ENCODE results near the gene CCND2. TPM values are rescaled to one million over a fixed set of nuclear protein-coding genes. Genes with fewer than 3 reads are reported as not detected.

CCND2 gene
- total and polyA plus RNA-seq, 9 of the 15 experiments (the other 6 are each of a cell fraction or from before 2014, with no cell fraction given), result 13.6 to 99.3 (median 39.6) TPM

DNA sequence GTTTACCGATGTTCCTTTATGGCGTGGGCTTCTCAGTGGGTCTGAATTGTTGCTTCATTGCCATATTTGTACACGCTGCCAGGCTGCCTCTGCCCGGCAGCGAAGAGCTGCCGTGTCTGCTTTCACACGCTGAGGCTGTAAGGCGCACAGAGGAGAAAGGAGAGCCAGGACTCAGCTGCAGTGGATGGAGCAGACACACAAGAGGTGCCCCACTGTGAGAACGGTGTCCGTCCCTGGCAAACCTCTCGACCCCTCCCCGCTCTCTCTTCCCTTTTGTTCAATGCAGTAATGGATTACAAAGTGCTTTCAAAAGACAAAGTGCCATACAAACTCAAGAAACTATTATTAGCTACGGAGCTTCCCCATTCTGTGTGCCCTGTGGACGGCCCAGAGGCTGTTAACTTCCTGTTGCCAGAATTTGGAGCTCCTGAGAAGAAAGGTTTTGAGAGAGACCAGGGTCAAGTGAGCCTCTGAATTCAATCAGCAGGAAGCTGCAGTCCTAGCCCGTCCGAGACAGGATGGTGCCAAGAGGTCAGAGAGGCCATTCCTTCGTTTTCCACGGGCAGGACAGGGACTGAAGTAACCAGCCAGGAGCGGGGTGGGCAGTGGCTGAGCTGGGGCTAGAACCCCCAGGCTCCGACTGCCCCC, 15.8 kb downstream of the CCND2 start:
- no peak for FAIRE-seq
- H2AFZ ChIP-seq (ENCODE audit: low read depth, low read length), result no peak overlapping the region
- TF ChIP-seq ESRRB (CRISPR knock-in tag; IDR thresholded peaks at IDR 0.05; ENCODE audit: borderline replicate concordance) (no peak), ZNF384 (IDR thresholded peaks at IDR 0.05; ENCODE audit: low read depth, low read length) (no peak), ZNF436 (CRISPR knock-in tag; IDR thresholded peaks at IDR 0.05) (no peak), MIER1 (IDR thresholded peaks at IDR 0.05; ENCODE audit: low read depth) (no peak), HNRNPLL (IDR thresholded peaks at IDR 0.05; ENCODE audit: low read depth, low read length, poor library complexity, severe bottlenecking) (no peak), DPF2 (IDR thresholded peaks at IDR 0.05) (no peak), NFXL1 (CRISPR knock-in tag; IDR thresholded peaks at IDR 0.05) (no peak), ZFP1 (CRISPR knock-in tag; IDR thresholded peaks at IDR 0.05) (no peak), ZNF780A (CRISPR knock-in tag; IDR thresholded peaks at IDR 0.05) (no peak), RB1 (IDR thresholded peaks at IDR 0.05; ENCODE audit: low read depth) (no peak)
- in situ Hi-C loops (cut with MboI), result loop anchor here (25.0 kb wide), 1 partner anchor 402 kb away; no protein-coding TSS in a partner anchor
- H4K20me1 ChIP-seq (replicated peaks; ENCODE audit: control insufficient read depth, insufficient read depth, low read length), result peaks cover 9% of the 10 kb centered on the region; the same call in 1 of the 2 replicates
- POLR2A ChIA-PET, result interaction anchor here (0.7 to 1.5 kb wide), 3 partner anchors 10 to 500 kb away, joined by 3 read pairs; no protein-coding TSS in a partner anchor
- H3K4me1 ChIP-seq (replicated peaks in 1 of 2; ENCODE audit: control insufficient read depth in 2 of 2, insufficient read depth in 2 of 2, low read length in 2 of 2), result no peaks in the 10 kb centered on the region
- WGBS (ENCODE audit: insufficient coverage, low coverage, missing lambda C conversion rate), result 94% methylated on average over 8 of the region's 20 CpGs
- no peak overlapping the region for H3K27ac ChIP-seq (ENCODE audit: extremely low read depth, low read depth, low read length)
- CTCF ChIA-PET (ENCODE audit: low intra/inter-chr PET ratio), result no interaction called here
- peaks cover 97% of the 10 kb centered on the region for H3K36me3 ChIP-seq (ENCODE audit: control insufficient read depth, insufficient read depth, low read length)
- H3K9ac ChIP-seq (ENCODE audit: insufficient read depth in 1 of 2, low read depth in 2 of 2, low read length in 2 of 2), result no peak overlapping the region
- intact Hi-C loops (cut with micrococcal nuclease), result no loop called here
- ATAC-seq, result no peak
- no peaks in the 10 kb centered on the region for H3K9me3 ChIP-seq (replicated peaks; ENCODE audit: control insufficient read depth, insufficient read depth, low read depth, low read length)
- BruUV-seq (replicated peaks), result no TSS peak
- DNase-seq (ENCODE audit: extremely low read depth in 1 of 4, low spot score in 3 of 4), result no peak
- H3K79me2 ChIP-seq (ENCODE audit: control insufficient read depth, insufficient read depth, low read length), result peaks cover 68% of the 10 kb centered on the region
- no peak overlapping the region for H3K4me3 ChIP-seq
- H3K9me1 ChIP-seq (ENCODE audit: control insufficient read depth, insufficient read depth, low read length), result no peaks in the 10 kb centered on the region
- no peak overlapping the region for H3K4me2 ChIP-seq (ENCODE audit: insufficient read depth, low read length)
- H3K27me3 ChIP-seq (ENCODE audit: control insufficient read depth in 2 of 2, insufficient read depth in 2 of 2, low read length in 2 of 2), result no peaks in the 10 kb centered on the region

Data from K562 (cell line).